ENCODE data around the gene PIGM. TPM values are rescaled to one million over a fixed set of nuclear protein-coding genes. Genes with fewer than 3 reads are reported as not detected.

Gene PIGM
- total and polyA plus RNA-seq, 9 donors, result 2.7 to 7.4 (median 5.9) TPM

GRCh38 chr1:160079448-160079847 lies 47.7 kb upstream of the PIGM start:
- Histone ChIP-seq H3K4me3 (no peak overlapping the region), H3K4me1 (ENCODE audit: insufficient read depth) (peaks cover 4% of the 10 kb centered on the region), H3K27ac (no peak overlapping the region), H3K36me3 (no peaks in the 10 kb centered on the region), H3K9me3 (no peaks in the 10 kb centered on the region), H3K27me3 (no peaks in the 10 kb centered on the region)
- intact Hi-C loops (cut with DNase I), result no loop called here
- DNase-seq, result no peak
- TF ChIP-seq POLR2A (IDR thresholded peaks at IDR 0.05), result no peak
- TF ChIP-seq CTCF (IDR thresholded peaks at IDR 0.05), result no peak
- TF ChIP-seq EP300 (IDR thresholded peaks at IDR 0.05), result no peak
- 55 to 73% (median 70%) methylated on average over 4 of the region's 4 CpGs for WGBS, 3 donors

GRCh38 chr1:160078512-160079195 lies 46.9 kb upstream of the PIGM start:
- Histone ChIP-seq H3K9me3 (no peaks in the 10 kb centered on the region), H3K4me1 (ENCODE audit: insufficient read depth) (peaks cover 2% of the 10 kb centered on the region), H3K27me3 (no peaks in the 10 kb centered on the region), H3K27ac (no peak overlapping the region), H3K36me3 (no peaks in the 10 kb centered on the region), H3K4me3 (no peak overlapping the region)
- 19 to 25% (median 22%) methylated on average over 8 of the region's 8 CpGs for WGBS, 3 donors
- TF ChIP-seq POLR2A (IDR thresholded peaks at IDR 0.05), result no peak
- no peak for DNase-seq
- intact Hi-C loops (cut with DNase I), result no loop called here

GRCh38 chr1:160077486-160077885 lies 45.7 kb upstream of the PIGM start:
- Histone ChIP-seq H3K4me1 (ENCODE audit: insufficient read depth) (no peaks in the 10 kb centered on the region), H3K4me3 (no peak overlapping the region), H3K9me3 (no peaks in the 10 kb centered on the region), H3K27ac (no peak overlapping the region), H3K36me3 (no peaks in the 10 kb centered on the region), H3K27me3 (no peaks in the 10 kb centered on the region)
- TF ChIP-seq CTCF (IDR thresholded peaks at IDR 0.05) (no peak), POLR2A (IDR thresholded peaks at IDR 0.05) (no peak), EP300 (IDR thresholded peaks at IDR 0.05) (no peak)
- DNase-seq, result no peak
- intact Hi-C loops (cut with DNase I), result no loop called here

- intact Hi-C loops (cut with DNase I), result no loop called here
- no peak for TF ChIP-seq POLR2A (IDR thresholded peaks at IDR 0.05)
- TF ChIP-seq CTCF (IDR thresholded peaks at IDR 0.05), result no peak
- TF ChIP-seq EP300 (IDR thresholded peaks at IDR 0.05), result no peak
- H3K27ac ChIP-seq, result no peak overlapping the region
- H3K36me3 ChIP-seq, result no peaks in the 10 kb centered on the region
- H3K4me3 ChIP-seq, result no peak overlapping the region
- H3K4me1 ChIP-seq (ENCODE audit: insufficient read depth), result no peaks in the 10 kb centered on the region
- 68 to 88% (median 81%) methylated on average over 3 of the region's 3 CpGs for WGBS, 3 donors
- no peaks in the 10 kb centered on the region for H3K9me3 ChIP-seq
- DNase-seq, result no peak
- H3K27me3 ChIP-seq, result no peaks in the 10 kb centered on the region
These were observed 44.5 kb upstream of the PIGM start for GRCh38 chr1:160076295-160076694.

- H3K4me1 ChIP-seq (ENCODE audit: insufficient read depth), result no peaks in the 10 kb centered on the region
- intact Hi-C loops (cut with DNase I), result no loop called here
- 49 to 56% (median 54%) methylated on average over 2 of the region's 2 CpGs for WGBS, 3 donors
- DNase-seq, result no peak
- no peaks in the 10 kb centered on the region for H3K9me3 ChIP-seq
- H3K27ac ChIP-seq, result no peak overlapping the region
- TF ChIP-seq EP300 (IDR thresholded peaks at IDR 0.05), result no peak
- TF ChIP-seq POLR2A (IDR thresholded peaks at IDR 0.05), result no peak
- TF ChIP-seq CTCF (IDR thresholded peaks at IDR 0.05), result no peak
- no peak overlapping the region for H3K4me3 ChIP-seq
- H3K36me3 ChIP-seq, result no peaks in the 10 kb centered on the region
- no peaks in the 10 kb centered on the region for H3K27me3 ChIP-seq
These were observed 44.0 kb upstream of the PIGM start for GRCh38 chr1:160075836-160076235.
